ENCODE results near the gene NELFCD.
"Not testable (repeated sequence)": the region's sequence is repeated elsewhere in the genome, so short reads cannot be mapped to it uniquely, and the experiment has no call there.

Gene NELFCD

GRCh38 chr20:59025511-59025910 is 44.5 kb downstream of the NELFCD start:
- DNase-seq (ENCODE audit: low read depth, low spot score) = no peak

- no peak for DNase-seq (ENCODE audit: low read depth, low spot score)
Observed at GRCh38 chr20:59026904-59027740, 46.1 kb downstream of the NELFCD start.

GRCh38 chr20:59027741-59028320 is 46.8 kb downstream of the NELFCD start:
- no peak for DNase-seq (ENCODE audit: low read depth, low spot score)

GRCh38 chr20:59028812-59029211 is 47.8 kb downstream of the NELFCD start:
- DNase-seq (ENCODE audit: low read depth, low spot score) = no peak

GRCh38 chr20:59030911-59031563 is 50.0 kb downstream of the NELFCD start:
- DNase-seq (ENCODE audit: low read depth, low spot score) = no peak

GRCh38 chr20:59031564-59032022 is 50.5 kb downstream of the NELFCD start:
- no peak for DNase-seq (ENCODE audit: low read depth, low spot score)

- peak; percentile 93 for DNase-seq (ENCODE audit: low read depth, low spot score)
Observed at GRCh38 chr20:59032023-59032712, 51.1 kb downstream of the NELFCD start, which contains the start of gene ATP5F1E. Gene ATP5F1E, minus strand, starts transcription at chr20:59032335. Its CDS starts 84 bp downstream, at chr20:59032251.

- no peak for DNase-seq (ENCODE audit: low read depth, low spot score)
Observed at GRCh38 chr20:59032713-59033059, 51.6 kb downstream of the NELFCD start.

- no peak for DNase-seq (ENCODE audit: low read depth, low spot score)
Observed at GRCh38 chr20:59033093-59033492, 52.0 kb downstream of the NELFCD start.

- no peak for DNase-seq (ENCODE audit: low read depth, low spot score)
Observed at GRCh38 chr20:59033616-59034165, 52.6 kb downstream of the NELFCD start.

GRCh38 chr20:59035381-59035780 is 54.3 kb downstream of the NELFCD start:
- no peak for DNase-seq (ENCODE audit: low read depth, low spot score)

- DNase-seq (ENCODE audit: low read depth, low spot score) = no peak
Observed at GRCh38 chr20:59037386-59037785, 56.3 kb downstream of the NELFCD start.

GRCh38 chr20:59039233-59039632 is 58.2 kb downstream of the NELFCD start:
- no peak for DNase-seq (ENCODE audit: low read depth, low spot score)

- DNase-seq (ENCODE audit: low read depth, low spot score) = no peak
Observed at GRCh38 chr20:59040667-59041066, 59.6 kb downstream of the NELFCD start.

- not testable (repeated sequence) for DNase-seq (ENCODE audit: low read depth, low spot score)
Observed at GRCh38 chr20:59041487-59041886, 60.4 kb downstream of the NELFCD start.

- no peak for DNase-seq (ENCODE audit: low read depth, low spot score)
Observed at GRCh38 chr20:59042151-59042795, 61.2 kb downstream of the NELFCD start, which contains the start of gene PRELID3B. Gene PRELID3B, minus strand, starts transcription at chr20:59042786. Its CDS starts 56 bp downstream, at chr20:59042730.

- peak; percentile 86 for DNase-seq (ENCODE audit: low read depth, low spot score)
Observed at GRCh38 chr20:59042796-59043631, 62.0 kb downstream of the NELFCD start.

- DNase-seq (ENCODE audit: low read depth, low spot score) = no peak
Observed at GRCh38 chr20:59043698-59044097, 62.6 kb downstream of the NELFCD start.

GRCh38 chr20:59044295-59044694 is 63.2 kb downstream of the NELFCD start:
- no peak for DNase-seq (ENCODE audit: low read depth, low spot score)

Measured in activated naive CD8-positive, alpha-beta T cell treated with anti-CD3 and anti-CD28 coated beads, Interleukin-2, amount 50 U/mL, for 16 hours (primary cell).